ENCODE measurements around the gene CLDN16.

CLDN16 gene

DNA sequence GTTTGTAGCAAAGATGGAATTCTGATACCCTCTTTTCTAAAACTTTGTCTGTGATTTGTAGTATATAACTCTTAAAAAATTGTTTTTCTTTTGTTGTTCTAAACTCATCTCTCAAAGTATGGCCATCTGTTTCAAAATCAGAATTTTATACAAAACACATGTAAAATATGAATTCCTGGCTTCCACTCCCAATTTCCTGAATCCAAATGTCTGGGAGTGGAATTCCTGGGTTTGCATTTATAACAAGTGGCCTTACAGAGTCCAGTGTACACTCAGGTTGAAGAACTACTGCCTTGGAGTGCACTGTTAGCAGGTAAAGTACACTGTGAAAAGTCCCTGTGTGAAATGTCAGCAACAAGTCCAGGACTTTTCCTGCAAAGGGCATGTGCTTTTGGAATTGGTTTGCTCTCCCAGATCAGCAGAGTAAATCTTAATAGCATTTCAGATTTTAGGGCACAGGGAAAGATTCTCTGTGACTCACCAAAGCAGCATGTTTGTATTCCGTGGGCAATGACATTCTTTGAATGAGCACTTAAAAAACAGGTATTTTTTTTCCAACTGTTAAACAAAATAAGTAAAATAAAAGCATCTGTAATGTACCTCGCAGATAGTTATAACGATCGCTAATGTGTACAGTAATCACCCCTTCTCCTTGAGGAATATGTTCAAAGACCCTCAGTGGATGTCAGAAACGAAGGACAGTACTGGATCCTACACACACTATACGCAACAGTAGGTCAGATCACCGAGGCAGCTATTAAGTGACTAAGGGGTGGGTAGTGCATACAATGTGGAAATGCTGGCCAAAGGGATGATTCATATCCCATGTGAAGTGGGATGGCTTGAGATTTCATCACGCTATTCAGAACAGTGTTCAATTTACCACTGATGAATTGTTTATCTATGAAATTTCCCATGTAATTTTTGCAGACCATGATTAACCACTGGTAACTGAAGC is 2.0 kb upstream of the CLDN16 start:
- peak; percentile 78 for DNase-seq (ENCODE audit: extremely low read depth, low read depth)

DNA sequence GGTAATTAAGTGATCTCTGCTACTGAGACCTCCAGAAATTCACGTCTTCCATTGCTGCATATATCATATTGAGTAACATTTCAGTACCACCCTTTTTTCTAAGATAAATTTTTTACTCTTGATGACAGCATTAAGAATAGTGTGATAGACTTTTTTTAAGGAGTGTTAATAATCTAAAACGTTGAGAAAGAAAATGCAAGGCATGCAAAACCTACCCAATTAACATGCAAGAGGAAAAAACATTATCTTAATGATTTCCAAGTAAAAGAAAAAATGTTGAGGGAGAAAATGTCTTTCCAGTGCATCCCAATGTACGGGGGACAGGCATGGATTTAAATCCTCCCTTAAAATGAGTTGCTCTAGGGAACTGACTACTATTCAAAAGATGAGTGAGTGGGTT is 740 bp downstream of the CLDN16 start:
- H3K4me3 ChIP-seq (replicated peaks; ENCODE audit: low read depth, low read length) = no peak overlapping the region
- DNase-seq (ENCODE audit: extremely low read depth, low read depth) = no peak
- TF ChIP-seq, protein P1, sequence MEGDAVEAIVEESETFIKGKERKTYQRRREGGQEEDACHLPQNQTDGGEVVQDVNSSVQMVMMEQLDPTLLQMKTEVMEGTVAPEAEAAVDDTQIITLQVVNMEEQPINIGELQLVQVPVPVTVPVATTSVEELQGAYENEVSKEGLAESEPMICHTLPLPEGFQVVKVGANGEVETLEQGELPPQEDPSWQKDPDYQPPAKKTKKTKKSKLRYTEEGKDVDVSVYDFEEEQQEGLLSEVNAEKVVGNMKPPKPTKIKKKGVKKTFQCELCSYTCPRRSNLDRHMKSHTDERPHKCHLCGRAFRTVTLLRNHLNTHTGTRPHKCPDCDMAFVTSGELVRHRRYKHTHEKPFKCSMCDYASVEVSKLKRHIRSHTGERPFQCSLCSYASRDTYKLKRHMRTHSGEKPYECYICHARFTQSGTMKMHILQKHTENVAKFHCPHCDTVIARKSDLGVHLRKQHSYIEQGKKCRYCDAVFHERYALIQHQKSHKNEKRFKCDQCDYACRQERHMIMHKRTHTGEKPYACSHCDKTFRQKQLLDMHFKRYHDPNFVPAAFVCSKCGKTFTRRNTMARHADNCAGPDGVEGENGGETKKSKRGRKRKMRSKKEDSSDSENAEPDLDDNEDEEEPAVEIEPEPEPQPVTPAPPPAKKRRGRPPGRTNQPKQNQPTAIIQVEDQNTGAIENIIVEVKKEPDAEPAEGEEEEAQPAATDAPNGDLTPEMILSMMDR (IDR thresholded peaks at IDR 0.05; ENCODE audit: low read depth, low read length, missing control alignments) = no peak

More for the DNA sequence above, 2.0 kb upstream of the CLDN16 start:
- TF ChIP-seq, protein P1 (IDR thresholded peaks at IDR 0.05; ENCODE audit: low read depth, low read length, missing control alignments) = no peak
- no peak overlapping the region for H3K4me3 ChIP-seq (replicated peaks; ENCODE audit: low read depth, low read length)

GRCh38 chr3:190396001-190396400 is 8.0 kb downstream of the CLDN16 start:
- DNase-seq (ENCODE audit: extremely low read depth, low read depth) = no peak
- TF ChIP-seq, protein P1 (IDR thresholded peaks at IDR 0.05; ENCODE audit: low read depth, low read length, missing control alignments) = no peak
- no peak overlapping the region for H3K4me3 ChIP-seq (replicated peaks; ENCODE audit: low read depth, low read length)

- H3K4me3 ChIP-seq (replicated peaks; ENCODE audit: low read depth, low read length) = no peak overlapping the region
- TF ChIP-seq, protein P1 (IDR thresholded peaks at IDR 0.05; ENCODE audit: low read depth, low read length, missing control alignments) = no peak
- no peak for DNase-seq (ENCODE audit: extremely low read depth, low read depth)
These were observed 9.9 kb downstream of the CLDN16 start for GRCh38 chr3:190397889-190398288.

DNA sequence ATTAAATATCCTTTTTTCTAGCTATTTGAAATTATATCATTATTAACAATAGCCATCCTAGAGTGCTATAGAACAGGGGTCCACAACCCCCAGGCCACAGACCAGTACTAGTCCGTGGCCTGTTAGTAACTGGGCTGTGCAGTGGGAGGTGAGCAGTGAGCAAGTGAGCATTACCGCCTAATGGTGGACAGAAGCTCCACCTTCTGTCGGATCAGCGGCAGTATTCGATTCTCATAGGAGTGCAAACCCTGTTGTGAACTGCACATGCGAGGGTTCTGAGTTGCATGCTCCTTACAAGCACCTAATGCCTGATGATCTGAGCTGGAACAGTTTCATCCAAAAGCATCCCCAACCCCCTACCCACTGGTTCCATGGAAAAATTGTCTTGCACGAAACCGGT is 11.7 kb downstream of the CLDN16 start:
- DNase-seq (ENCODE audit: extremely low read depth, low read depth) = no peak
- no peak overlapping the region for H3K4me3 ChIP-seq (replicated peaks; ENCODE audit: low read depth, low read length)
- TF ChIP-seq, protein P1 (IDR thresholded peaks at IDR 0.05; ENCODE audit: low read depth, low read length, missing control alignments) = no peak

- TF ChIP-seq, protein P1 (IDR thresholded peaks at IDR 0.05; ENCODE audit: low read depth, low read length, missing control alignments) = no peak
- DNase-seq (ENCODE audit: extremely low read depth, low read depth) = no peak
- no peak overlapping the region for H3K4me3 ChIP-seq (replicated peaks; ENCODE audit: low read depth, low read length)
These were observed 14.0 kb downstream of the CLDN16 start for GRCh38 chr3:190401963-190402362.

Data from HFF-Myc (cell line).